Adipocyte (in vitro differentiated cells): ENCODE data around the gene ZNF236.

Source experiments
- DNase-seq: peaks from one replicate; pipeline ENCODE4 v3.0.0-alpha.2; 2015; ENCODE audit warnings: low read depth
- H3K27me3 ChIP-seq: replicated peaks from 2 replicates; pipeline ENCODE4 v1.7.0; 2013; ENCODE audit warnings: mild to moderate bottlenecking, low read length, moderate library complexity; ENCODE audit not compliant: control insufficient read depth, insufficient read depth
- H3K36me3 ChIP-seq: 2 replicates; pipeline ENCODE4 v1.7.0; 2013; ENCODE audit warnings: low read length, mild to moderate bottlenecking, moderate library complexity; ENCODE audit not compliant: control insufficient read depth, insufficient read depth, severe bottlenecking
- H3K4me1 ChIP-seq: 2 replicates; pipeline ENCODE4 v1.7.0; 2013; ENCODE audit warnings: mild to moderate bottlenecking, low read length, moderate library complexity; ENCODE audit not compliant: control insufficient read depth, insufficient read depth
- H3K4me3 ChIP-seq: 2 replicates; pipeline ENCODE4 v1.7.0; 2013; ENCODE audit warnings: mild to moderate bottlenecking, low read length, moderate library complexity
- H3K9ac ChIP-seq: 2 replicates; pipeline ENCODE4 v1.7.0; 2013; ENCODE audit warnings: mild to moderate bottlenecking, low read length, moderate library complexity
- H3K9me3 ChIP-seq: 2 replicates; pipeline ENCODE4 v1.7.0; 2013; ENCODE audit warnings: mild to moderate bottlenecking, low read length, moderate library complexity; ENCODE audit not compliant: control insufficient read depth

The ZNF236 gene

GRCh38 chr18:76873311-76873710 is 51.0 kb downstream of the ZNF236 start:
- Histone ChIP-seq H3K36me3 (peaks cover 22% of the 10 kb centered on the region), H3K4me1 (no peaks in the 10 kb centered on the region), H3K9ac (no peak overlapping the region), H3K27me3 (no peaks in the 10 kb centered on the region), H3K4me3 (no peak overlapping the region), H3K9me3 (no peaks in the 10 kb centered on the region)
- DNase-seq: no peak

GRCh38 chr18:76873713-76874112 is 51.4 kb downstream of the ZNF236 start:
- Histone ChIP-seq H3K9ac (no peak overlapping the region), H3K27me3 (no peaks in the 10 kb centered on the region), H3K9me3 (no peaks in the 10 kb centered on the region), H3K4me1 (no peaks in the 10 kb centered on the region), H3K36me3 (peaks cover 24% of the 10 kb centered on the region), H3K4me3 (no peak overlapping the region)
- no peak for DNase-seq

- Histone ChIP-seq H3K36me3 (peaks cover 18% of the 10 kb centered on the region), H3K9me3 (no peaks in the 10 kb centered on the region), H3K4me3 (no peak overlapping the region), H3K27me3 (no peaks in the 10 kb centered on the region), H3K9ac (no peak overlapping the region), H3K4me1 (no peaks in the 10 kb centered on the region)
- no peak for DNase-seq
These were observed 52.5 kb downstream of the ZNF236 start for GRCh38 chr18:76874642-76875389.

GRCh38 chr18:76875390-76876325 is 53.3 kb downstream of the ZNF236 start:
- DNase-seq: peak; percentile 45
- Histone ChIP-seq H3K9ac (no peak overlapping the region), H3K4me3 (no peak overlapping the region), H3K4me1 (no peaks in the 10 kb centered on the region), H3K36me3 (peaks cover 23% of the 10 kb centered on the region), H3K27me3 (no peaks in the 10 kb centered on the region), H3K9me3 (no peaks in the 10 kb centered on the region)

GRCh38 chr18:76878426-76878825 is 56.1 kb downstream of the ZNF236 start:
- Histone ChIP-seq H3K9me3 (no peaks in the 10 kb centered on the region), H3K36me3 (peaks cover 38% of the 10 kb centered on the region)
- DNase-seq: no peak

GRCh38 chr18:76880026-76880425 is 57.7 kb downstream of the ZNF236 start:
- Histone ChIP-seq H3K4me1 (no peaks in the 10 kb centered on the region), H3K9me3 (no peaks in the 10 kb centered on the region), H3K36me3 (peaks cover 44% of the 10 kb centered on the region), H3K4me3 (no peak overlapping the region), H3K9ac (no peak overlapping the region), H3K27me3 (no peaks in the 10 kb centered on the region)
- no peak for DNase-seq

More at GRCh38 chr18:76878426-76878825, 56.1 kb downstream of the ZNF236 start:
- Histone ChIP-seq H3K4me1 (no peaks in the 10 kb centered on the region), H3K4me3 (no peak overlapping the region), H3K9ac (no peak overlapping the region), H3K27me3 (no peaks in the 10 kb centered on the region)

- H3K9me3 ChIP-seq: no peaks in the 10 kb centered on the region
- H3K9ac ChIP-seq: no peak overlapping the region
- peaks cover 44% of the 10 kb centered on the region for H3K36me3 ChIP-seq
- H3K4me1 ChIP-seq: no peaks in the 10 kb centered on the region
- no peak for DNase-seq
- no peaks in the 10 kb centered on the region for H3K27me3 ChIP-seq
- no peak overlapping the region for H3K4me3 ChIP-seq
These were observed 59.4 kb downstream of the ZNF236 start for GRCh38 chr18:76881744-76882143.

- Histone ChIP-seq H3K4me3 (no peak overlapping the region), H3K36me3 (peaks cover 44% of the 10 kb centered on the region), H3K9ac (no peak overlapping the region), H3K27me3 (no peaks in the 10 kb centered on the region), H3K9me3 (no peaks in the 10 kb centered on the region), H3K4me1 (no peaks in the 10 kb centered on the region)
- DNase-seq: no peak
These were observed 59.8 kb downstream of the ZNF236 start for GRCh38 chr18:76882146-76882545.

- Histone ChIP-seq H3K4me1 (no peaks in the 10 kb centered on the region), H3K36me3 (peaks cover 47% of the 10 kb centered on the region), H3K9ac (no peak overlapping the region), H3K4me3 (no peak overlapping the region), H3K9me3 (no peaks in the 10 kb centered on the region), H3K27me3 (no peaks in the 10 kb centered on the region)
- DNase-seq: no peak
These were observed 62.6 kb downstream of the ZNF236 start for GRCh38 chr18:76885001-76885400.

- Histone ChIP-seq H3K4me1 (no peaks in the 10 kb centered on the region), H3K9ac (no peak overlapping the region), H3K36me3 (peaks cover 36% of the 10 kb centered on the region), H3K27me3 (no peaks in the 10 kb centered on the region), H3K9me3 (no peaks in the 10 kb centered on the region), H3K4me3 (no peak overlapping the region)
- no peak for DNase-seq
These were observed 63.8 kb downstream of the ZNF236 start for GRCh38 chr18:76886112-76886511.

GRCh38 chr18:76889091-76889699 is 66.8 kb downstream of the ZNF236 start:
- H3K36me3 ChIP-seq: peaks cover 12% of the 10 kb centered on the region
- H3K4me3 ChIP-seq: no peak overlapping the region
- no peak for DNase-seq

More at GRCh38 chr18:76889091-76889699, 66.8 kb downstream of the ZNF236 start:
- Histone ChIP-seq H3K9ac (no peak overlapping the region), H3K9me3 (no peaks in the 10 kb centered on the region), H3K27me3 (no peaks in the 10 kb centered on the region), H3K4me1 (no peaks in the 10 kb centered on the region)
